ENCODE results near the gene KCNC1.

- no peak for TF ChIP-seq EZH2phosphoT487 (IDR thresholded peaks at IDR 0.05; ENCODE audit: borderline replicate concordance)
- TF ChIP-seq CTCF (conservative IDR thresholded peaks at IDR 0.05; ENCODE audit: low read length), result no peak
These were observed 9.4 kb upstream of the KCNC1 start for GRCh38 chr11:17725174-17725573.

Measured in Loucy (cell line).